Measurements from ENCODE around the gene EIPR1. TPM values are rescaled to one million over a fixed set of nuclear protein-coding genes. Genes with fewer than 3 reads are reported as not detected.

The EIPR1 gene
- total RNA-seq, 1 experiment from 2014 or later: 40.4 TPM

DNA sequence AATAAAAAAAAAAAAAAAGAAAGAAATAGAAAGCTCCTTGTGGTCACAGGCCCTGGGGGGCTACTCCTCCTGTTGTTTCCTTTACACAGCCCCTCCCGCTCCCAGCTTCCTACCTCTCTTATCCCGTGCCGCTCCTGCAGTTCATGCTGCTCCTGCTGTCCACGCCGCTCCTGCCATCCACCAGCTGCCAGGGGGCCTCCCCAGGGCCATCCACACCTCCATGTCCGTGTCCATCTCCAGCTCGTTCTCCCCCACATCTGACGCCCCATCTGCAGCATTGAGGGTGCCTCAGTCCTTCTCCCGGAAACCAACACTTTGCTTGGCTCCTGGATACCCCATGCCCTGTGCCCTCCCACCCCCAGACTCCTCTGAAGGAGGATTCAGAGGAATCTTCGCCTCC is 191.7 kb downstream of the EIPR1 start:
- Histone ChIP-seq H3K4me1 (replicated peaks; ENCODE audit: insufficient read depth) (no peaks in the 10 kb centered on the region), H3K79me2 (ENCODE audit: low read depth) (no peaks in the 10 kb centered on the region), H2AFZ (no peak overlapping the region), H3K4me3 (no peak overlapping the region), H3K9me2 (ENCODE audit: insufficient read depth) (no peaks in the 10 kb centered on the region), H3K27ac (no peak overlapping the region), H4K20me1 (ENCODE audit: insufficient read depth) (0 out of 2 replicates have a peak, but pooled peaks cover 4% of the 10 kb centered on the region), H3K9me3 (ENCODE audit: insufficient read depth, low read depth) (no peaks in the 10 kb centered on the region), H3K4me2 (no peak overlapping the region), H3F3A (ENCODE audit: insufficient read depth, low read depth) (peaks cover 4% of the 10 kb centered on the region; the same call in 1 of the 2 replicates), H3K36me3 (ENCODE audit: low read depth) (no peaks in the 10 kb centered on the region), H3K27me3 (ENCODE audit: insufficient read depth, low read depth) (no peaks in the 10 kb centered on the region)
- ChIA-PET CTCF (no interaction called here), POLR2A (ENCODE audit: unreplicated experiment) (no interaction called here)
- intact Hi-C loops (cut with micrococcal nuclease; ENCODE audit: unreplicated experiment): no loop called here
- DNase-seq: no peak
- TF ChIP-seq, protein P1, sequence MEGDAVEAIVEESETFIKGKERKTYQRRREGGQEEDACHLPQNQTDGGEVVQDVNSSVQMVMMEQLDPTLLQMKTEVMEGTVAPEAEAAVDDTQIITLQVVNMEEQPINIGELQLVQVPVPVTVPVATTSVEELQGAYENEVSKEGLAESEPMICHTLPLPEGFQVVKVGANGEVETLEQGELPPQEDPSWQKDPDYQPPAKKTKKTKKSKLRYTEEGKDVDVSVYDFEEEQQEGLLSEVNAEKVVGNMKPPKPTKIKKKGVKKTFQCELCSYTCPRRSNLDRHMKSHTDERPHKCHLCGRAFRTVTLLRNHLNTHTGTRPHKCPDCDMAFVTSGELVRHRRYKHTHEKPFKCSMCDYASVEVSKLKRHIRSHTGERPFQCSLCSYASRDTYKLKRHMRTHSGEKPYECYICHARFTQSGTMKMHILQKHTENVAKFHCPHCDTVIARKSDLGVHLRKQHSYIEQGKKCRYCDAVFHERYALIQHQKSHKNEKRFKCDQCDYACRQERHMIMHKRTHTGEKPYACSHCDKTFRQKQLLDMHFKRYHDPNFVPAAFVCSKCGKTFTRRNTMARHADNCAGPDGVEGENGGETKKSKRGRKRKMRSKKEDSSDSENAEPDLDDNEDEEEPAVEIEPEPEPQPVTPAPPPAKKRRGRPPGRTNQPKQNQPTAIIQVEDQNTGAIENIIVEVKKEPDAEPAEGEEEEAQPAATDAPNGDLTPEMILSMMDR (conservative IDR thresholded peaks at IDR 0.05): no peak
- no peak for TF ChIP-seq EZH2 (IDR thresholded peaks at IDR 0.05; ENCODE audit: low read depth)
- no TSS peak for BruUV-seq (replicated peaks)

DNA sequence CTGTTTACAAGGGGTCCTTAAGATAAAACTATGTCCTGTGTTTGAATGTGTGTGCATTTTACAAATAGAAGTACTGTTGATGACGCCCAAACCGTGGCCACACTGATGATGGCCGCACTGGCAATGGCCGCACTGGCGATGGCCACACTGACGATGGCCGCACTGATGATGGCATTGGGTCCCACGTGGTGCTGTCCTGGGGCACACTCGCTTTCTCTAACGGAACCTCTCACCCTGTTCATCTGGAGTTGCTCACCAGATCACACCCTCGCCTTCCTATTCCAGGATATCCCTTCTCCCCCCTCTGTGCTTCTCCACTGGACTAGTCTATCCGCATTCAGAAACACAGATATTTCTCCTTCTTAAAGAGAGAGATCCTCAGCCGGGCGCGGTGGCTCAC is 192.4 kb downstream of the EIPR1 start:
- H3K9me3 ChIP-seq (ENCODE audit: insufficient read depth, low read depth): no peaks in the 10 kb centered on the region
- TF ChIP-seq, protein P1 (conservative IDR thresholded peaks at IDR 0.05): no peak
- no peak for TF ChIP-seq EZH2 (IDR thresholded peaks at IDR 0.05; ENCODE audit: low read depth)
- DNase-seq: no peak
- BruUV-seq (replicated peaks): no TSS peak
- ChIA-PET POLR2A (ENCODE audit: unreplicated experiment) (no interaction called here), CTCF (no interaction called here)
- no peaks in the 10 kb centered on the region for H3K4me1 ChIP-seq (replicated peaks; ENCODE audit: insufficient read depth)
- no peak overlapping the region for H2AFZ ChIP-seq
- H3K27me3 ChIP-seq (ENCODE audit: insufficient read depth, low read depth): no peaks in the 10 kb centered on the region
- H3K79me2 ChIP-seq (ENCODE audit: low read depth): no peaks in the 10 kb centered on the region
- H4K20me1 ChIP-seq (ENCODE audit: insufficient read depth): 0 out of 2 replicates have a peak, but pooled peaks cover 4% of the 10 kb centered on the region
- H3K4me3 ChIP-seq: no peak overlapping the region
- no peak overlapping the region for H3K27ac ChIP-seq
- intact Hi-C loops (cut with micrococcal nuclease; ENCODE audit: unreplicated experiment): no loop called here
- no peaks in the 10 kb centered on the region for H3K36me3 ChIP-seq (ENCODE audit: low read depth)
- H3F3A ChIP-seq (ENCODE audit: insufficient read depth, low read depth): peaks cover 4% of the 10 kb centered on the region; the same call in 1 of the 2 replicates
- H3K9me2 ChIP-seq (ENCODE audit: insufficient read depth): no peaks in the 10 kb centered on the region
- no peak overlapping the region for H3K4me2 ChIP-seq

DNA sequence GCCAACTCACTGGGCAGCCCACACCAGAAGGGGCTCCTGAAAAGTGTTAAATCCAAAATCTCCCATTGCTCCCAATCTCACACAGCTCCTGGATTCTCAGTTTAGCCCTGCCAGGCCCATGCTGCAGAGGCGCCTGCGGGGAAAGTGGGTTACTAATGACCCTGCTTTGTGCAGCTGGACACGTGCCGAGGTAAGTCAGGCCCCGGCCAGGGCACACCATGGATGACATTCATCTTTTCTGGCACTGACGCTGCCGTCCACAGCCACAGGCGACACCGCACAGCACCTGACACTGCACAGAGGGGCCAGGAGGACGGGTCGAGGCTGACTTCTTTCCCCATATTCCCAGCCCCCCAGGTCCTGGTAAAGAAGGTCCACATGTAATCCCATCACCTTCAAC is 193.5 kb downstream of the EIPR1 start:
- Histone ChIP-seq H3K79me2 (ENCODE audit: low read depth) (no peaks in the 10 kb centered on the region), H3K27ac (no peak overlapping the region), H3K9me2 (ENCODE audit: insufficient read depth) (no peaks in the 10 kb centered on the region), H4K20me1 (ENCODE audit: insufficient read depth) (no peaks in the 10 kb centered on the region; the same call in 1 of the 2 replicates), H3K4me3 (no peak overlapping the region), H3F3A (ENCODE audit: insufficient read depth, low read depth) (peaks cover 4% of the 10 kb centered on the region; the same call in 1 of the 2 replicates), H3K27me3 (ENCODE audit: insufficient read depth, low read depth) (no peaks in the 10 kb centered on the region), H3K9me3 (ENCODE audit: insufficient read depth, low read depth) (no peaks in the 10 kb centered on the region), H3K4me2 (no peak overlapping the region), H3K4me1 (replicated peaks; ENCODE audit: insufficient read depth) (no peaks in the 10 kb centered on the region), H2AFZ (no peak overlapping the region), H3K36me3 (ENCODE audit: low read depth) (no peaks in the 10 kb centered on the region)
- POLR2A ChIA-PET (ENCODE audit: unreplicated experiment): no interaction called here
- no TSS peak for BruUV-seq (replicated peaks)
- TF ChIP-seq, protein P1 (conservative IDR thresholded peaks at IDR 0.05): no peak
- TF ChIP-seq EZH2 (IDR thresholded peaks at IDR 0.05; ENCODE audit: low read depth): no peak
- intact Hi-C loops (cut with micrococcal nuclease; ENCODE audit: unreplicated experiment): no loop called here
- CTCF ChIA-PET: no interaction called here
- no peak for DNase-seq
